HT-29 (cell line): ENCODE data around the gene PAIP1. TPM values are rescaled to one million over a fixed set of nuclear protein-coding genes. Genes with fewer than 3 reads are reported as not detected.
"Not testable (repeated sequence)": the region's sequence is repeated elsewhere in the genome, so short reads cannot be mapped to it uniquely, and the experiment has no call there.

Source experiments
- DNase-seq: peaks from one replicate; pipeline ENCODE4 v3.0.0-alpha.2; 2015; ENCODE audit warnings: low spot score
- total RNA-seq: library from RNA; depleted of rRNA; stranded (reverse); fragments of >200 nt; shearing (Covaris generic); gene quantifications from 2 replicates; pipeline ENCODE4 v1.2.3, GENCODE V29; 2014; rRNA removed

PAIP1 gene, protein sequence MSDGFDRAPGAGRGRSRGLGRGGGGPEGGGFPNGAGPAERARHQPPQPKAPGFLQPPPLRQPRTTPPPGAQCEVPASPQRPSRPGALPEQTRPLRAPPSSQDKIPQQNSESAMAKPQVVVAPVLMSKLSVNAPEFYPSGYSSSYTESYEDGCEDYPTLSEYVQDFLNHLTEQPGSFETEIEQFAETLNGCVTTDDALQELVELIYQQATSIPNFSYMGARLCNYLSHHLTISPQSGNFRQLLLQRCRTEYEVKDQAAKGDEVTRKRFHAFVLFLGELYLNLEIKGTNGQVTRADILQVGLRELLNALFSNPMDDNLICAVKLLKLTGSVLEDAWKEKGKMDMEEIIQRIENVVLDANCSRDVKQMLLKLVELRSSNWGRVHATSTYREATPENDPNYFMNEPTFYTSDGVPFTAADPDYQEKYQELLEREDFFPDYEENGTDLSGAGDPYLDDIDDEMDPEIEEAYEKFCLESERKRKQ
- 77.0 and 92.9 TPM in 2 replicates for total RNA-seq

DNA sequence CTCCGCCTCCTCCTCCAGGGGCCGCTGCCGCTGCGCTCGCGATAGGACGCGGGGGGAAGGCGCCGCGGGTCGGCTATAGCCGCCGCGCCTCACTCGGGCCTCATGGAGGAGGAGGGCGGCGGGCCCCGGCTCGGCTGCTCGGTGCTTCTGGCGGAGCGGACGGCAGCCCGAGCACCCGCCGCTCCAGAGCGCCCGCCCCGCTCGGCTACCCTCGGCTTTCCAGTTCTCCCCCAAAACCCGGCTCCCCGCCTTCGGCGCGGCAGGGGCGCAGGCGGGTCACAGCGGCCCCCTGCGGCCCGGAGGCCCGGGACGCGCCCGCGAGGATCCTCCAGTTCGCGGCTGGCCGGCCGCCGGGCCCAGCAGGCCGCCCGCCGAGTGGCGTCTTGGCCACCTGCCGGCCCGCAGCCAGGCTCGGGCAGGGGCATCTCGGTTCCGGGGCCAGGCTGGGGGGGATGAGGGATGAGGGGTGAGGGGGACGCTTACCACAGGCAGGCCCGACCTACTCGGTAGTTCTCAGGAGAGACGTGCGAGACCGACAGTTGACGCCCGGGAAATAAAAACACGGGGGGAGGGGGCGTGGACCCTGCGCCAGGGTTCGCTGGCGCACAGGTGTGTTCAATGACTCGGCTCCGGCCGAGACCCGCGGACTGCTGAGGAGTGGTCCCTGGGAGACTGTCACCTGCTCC, at the start of gene PAIP1:
TSS of gene PAIP1 (minus strand) at position 221 of the 686 bp plus-strand sequence. CDS start 231 bp downstream, outside the sequence.
- peak; percentile 90 for DNase-seq

DNA sequence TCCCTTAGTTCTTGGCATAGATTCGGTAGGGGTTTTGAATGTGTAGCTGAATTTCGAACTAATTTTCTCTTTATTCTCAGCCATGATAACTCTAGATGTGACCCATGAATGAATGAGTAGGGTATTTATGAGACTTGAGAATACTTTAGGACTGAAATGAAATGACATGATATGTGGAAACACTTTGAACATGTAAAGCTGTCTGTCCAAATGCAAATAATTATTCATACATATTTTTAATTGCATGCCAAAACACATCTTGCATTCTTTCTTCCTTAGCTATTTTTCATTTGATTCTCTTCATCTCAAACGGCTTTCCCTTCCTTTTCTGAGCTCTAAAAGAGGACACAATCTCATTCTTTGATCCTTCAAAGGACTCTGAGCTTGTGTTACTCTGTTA, 49.5 kb upstream of the PAIP1 start:
- no peak for DNase-seq

DNA sequence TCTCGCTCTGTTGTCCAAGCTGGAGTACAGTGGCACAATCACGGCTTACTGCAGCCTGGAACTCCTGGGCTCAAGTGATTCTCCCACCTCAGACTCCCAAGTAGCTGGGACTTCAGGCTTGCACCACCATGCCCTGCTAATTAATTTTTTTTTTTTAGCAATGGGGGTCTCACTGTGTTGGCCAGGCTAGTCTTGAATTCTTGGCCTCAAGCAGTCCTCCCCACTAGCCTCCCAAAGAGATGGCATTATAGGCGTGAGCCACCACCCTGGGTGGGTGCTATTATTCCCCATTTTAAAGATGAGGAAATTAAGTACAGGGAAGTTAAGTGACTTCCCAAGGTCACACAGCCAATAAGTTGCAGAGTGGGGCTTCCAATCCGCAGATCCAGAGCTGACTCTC, 47.8 kb upstream of the PAIP1 start:
- no peak for DNase-seq

DNA sequence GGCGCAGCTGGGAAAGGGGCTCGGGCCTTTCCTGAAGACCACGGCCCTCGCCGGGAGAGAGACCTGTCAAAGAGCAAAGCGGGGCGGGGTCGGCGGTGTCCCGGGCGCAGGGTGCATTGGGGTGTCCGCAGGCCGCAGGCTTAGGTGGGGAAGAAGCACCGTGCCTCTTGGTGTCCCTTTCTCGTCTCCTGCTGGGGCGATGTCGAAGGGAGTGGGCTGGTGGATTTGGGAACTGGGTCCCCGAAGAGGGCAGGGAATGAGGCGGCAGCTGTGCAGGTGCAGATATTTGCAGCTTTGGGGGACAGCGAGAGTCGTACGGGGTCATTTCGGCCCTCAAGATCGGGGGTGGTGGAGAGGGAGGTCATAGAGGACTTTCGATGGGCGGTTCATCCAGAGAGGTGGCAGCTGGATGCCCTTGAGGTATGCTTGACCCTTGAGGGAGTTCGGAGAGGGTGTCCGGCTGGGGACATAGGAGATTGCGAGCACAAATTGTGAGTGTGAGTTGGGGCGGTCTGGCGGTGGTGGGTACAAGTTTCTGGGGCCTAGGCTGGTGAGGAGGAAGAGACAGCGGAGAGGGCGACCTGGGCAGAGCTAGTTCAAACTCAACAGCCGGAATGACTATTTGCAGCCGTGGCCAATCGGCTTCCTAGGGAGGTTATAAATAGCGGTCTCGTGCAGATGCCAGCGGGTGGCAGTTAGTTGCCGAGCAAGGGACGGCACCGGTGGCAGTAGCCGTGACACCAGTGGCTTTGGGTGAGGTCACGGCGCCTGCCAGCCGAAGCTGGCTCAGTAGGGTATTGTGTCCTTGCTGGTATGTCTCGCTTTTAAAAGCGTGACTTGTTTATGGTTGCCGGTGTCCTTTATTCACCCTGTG, 46.7 kb upstream of the PAIP1 start:
- peak; percentile 61 for DNase-seq

DNA sequence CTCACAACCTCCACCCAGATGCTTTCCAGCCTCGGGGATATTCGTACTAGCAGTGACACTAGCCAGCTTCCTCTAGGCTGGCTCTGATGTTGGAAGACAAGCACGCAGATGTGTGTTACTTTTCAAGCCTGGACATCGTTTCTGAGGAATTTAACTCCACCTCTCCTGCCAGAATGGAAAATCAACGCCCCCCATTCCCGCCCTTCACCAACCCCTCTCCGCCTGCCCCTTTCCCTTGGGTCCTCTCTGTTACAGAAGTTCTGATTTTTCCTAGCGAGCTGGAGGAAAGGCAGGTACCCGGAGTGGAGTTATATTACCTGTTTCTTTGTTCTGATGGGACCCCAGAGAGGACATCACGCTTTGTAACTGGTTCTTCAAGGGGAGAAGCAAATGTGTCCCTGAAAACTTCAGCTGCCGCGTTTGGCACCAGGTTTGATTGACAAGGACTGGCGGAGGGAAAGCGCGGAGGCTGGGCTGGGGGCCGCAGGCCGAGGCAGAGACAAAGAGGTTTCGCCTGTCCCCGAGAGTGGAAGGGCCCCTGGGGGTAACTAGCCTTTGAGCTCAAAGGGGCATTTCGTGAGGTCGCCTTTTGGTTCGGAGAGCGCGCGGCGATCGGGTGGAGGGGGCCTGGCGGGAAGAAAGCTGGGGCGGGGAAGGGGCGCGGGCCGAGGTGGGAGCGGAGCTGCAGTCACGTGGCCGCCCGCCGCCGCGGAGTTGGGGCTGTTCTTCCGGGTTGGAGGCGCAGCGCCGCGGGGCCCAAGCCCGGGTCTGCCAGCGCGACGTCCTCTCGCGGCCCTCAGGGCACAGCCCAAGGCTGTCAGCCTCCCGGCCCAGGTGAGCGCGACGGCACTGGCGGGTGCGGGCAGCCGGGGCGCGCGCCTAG, 45.8 kb upstream of the PAIP1 start, which contains the start of gene NNT:
TSS of gene NNT (plus strand) at position 720 of the 883 bp plus-strand sequence. CDS start 6,016 bp downstream, outside the sequence.
- peak; percentile 65 for DNase-seq

DNA sequence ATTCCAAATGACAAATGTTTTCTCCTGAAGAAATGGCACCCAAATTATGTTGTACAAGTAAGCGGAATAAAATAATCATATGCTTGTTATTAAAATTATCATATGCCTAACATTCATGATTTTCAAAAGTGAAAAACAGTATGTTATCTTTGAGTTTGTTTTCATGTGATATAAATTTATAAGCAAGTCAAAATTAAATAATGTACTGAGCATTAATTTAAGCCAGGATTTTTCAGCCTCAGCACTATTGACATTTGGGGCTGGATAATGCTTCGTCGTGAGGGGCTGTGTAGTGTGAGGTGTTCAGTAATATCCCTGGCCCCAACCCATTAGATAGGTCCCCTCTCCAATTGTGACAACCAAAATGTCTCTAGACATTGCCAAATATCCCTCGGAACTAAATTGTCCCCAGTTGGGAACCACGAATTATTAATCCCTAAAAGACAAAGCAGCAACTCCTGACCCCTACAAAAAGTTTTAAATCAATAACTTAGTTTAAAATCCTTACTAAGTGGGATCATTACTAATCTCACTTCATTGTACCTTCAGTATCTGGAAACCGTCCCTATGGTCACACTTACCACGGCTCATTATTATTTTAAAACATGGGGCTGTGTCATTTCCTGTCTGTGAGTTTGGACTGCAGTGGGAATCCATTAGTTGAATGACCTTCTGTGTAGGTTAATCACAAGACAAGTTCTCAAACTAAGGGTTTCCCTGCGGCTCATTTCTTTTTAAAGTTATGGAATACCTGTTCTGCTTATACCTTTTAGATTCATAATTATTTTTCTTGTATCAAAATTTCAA, 44.8 kb upstream of the PAIP1 start:
- DNase-seq = peak; percentile 46

DNA sequence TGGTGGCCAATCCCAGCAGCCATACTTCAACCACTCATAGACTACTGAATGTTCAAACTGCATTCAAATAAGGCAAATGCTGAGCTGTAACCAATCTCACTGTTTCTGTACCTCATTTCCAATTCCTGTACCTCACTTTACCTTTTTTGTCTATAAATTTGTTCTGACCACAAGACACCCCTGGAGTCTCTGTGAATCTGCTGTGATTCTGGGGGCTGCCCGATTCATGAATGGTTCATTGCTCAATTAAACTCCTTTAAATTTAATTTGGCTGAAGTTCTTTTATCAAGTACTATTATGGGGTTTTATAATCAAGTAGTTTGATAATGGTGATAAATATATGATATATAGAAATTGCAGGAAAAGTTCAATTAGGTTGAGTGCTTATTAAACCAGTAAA, 42.0 kb upstream of the PAIP1 start:
- not testable (repeated sequence) for DNase-seq

DNA sequence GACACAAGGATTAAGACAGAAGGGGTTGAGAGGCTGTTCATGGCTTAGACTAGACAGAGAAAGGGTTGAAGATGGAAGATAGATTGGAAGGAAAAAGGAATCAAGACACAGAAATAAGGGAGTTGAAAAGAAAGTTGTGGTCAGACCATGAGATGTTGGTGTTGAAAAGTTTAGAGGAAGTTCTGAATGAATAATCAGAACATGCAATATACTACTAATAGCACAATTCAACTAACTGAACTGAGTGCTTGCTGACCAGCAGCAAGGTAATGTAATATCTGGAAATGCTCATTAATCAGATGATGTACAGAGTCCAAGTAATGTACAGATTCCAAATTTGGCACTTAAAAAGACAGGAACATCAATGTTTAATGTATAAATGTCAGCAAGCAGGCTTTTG, 35.5 kb upstream of the PAIP1 start:
- no peak for DNase-seq

DNA sequence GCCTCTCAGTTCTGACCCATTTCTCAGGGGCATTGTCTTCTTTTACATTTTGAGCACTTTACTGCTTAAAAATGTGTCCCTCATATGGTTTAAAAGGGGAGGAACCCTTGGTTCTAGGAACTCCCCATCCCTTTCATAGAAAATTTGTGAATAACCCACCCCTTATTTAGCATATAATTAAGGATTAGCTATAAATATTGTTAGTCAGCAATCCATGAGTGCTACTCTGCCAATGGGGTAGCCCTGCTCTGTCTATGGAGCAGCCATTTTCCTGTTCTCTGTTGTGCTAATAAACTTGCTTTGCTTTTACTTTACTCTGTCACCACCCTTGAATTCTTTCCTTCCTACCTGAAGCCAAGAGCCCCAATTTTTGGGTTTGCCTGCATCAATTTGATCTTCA, 33.8 kb upstream of the PAIP1 start:
- no peak for DNase-seq

DNA sequence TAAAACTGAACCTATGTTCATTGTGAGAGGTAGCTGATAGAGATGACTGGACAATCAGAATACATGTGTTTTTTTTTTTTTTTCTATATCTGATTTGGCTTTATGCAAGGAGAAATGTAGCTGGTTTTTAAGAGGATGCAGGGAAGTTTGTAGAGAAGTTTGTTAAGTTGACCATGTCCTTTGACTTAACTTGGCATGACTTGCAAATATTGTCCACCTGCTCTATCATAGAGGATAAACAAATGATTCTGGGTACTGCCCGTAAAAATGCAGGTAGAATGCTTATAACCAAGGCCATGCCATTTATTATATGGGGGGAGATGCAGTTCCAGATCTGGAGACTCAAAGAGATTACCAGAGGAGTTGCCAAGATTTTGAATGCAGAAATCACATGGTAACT, 32.4 kb upstream of the PAIP1 start:
- DNase-seq = no peak

DNA sequence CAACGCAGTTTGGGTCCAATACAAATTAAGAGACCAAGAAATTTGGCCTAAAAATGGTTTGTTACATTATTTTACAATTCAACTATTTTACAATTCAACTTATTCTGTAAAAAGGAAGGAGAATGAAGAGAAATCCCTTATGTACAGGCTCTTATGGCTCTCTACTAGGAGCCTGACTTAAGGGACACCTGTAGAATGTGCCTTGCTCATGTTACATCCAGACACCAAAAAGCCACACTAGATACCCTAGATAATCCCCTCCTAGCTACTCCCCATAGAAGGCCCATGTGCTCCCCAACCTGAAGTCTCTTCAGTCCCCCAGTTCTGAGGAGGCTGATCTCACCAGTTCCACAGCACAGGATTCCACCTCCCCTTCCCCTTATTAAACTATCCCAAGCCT, 32.0 kb upstream of the PAIP1 start:
- no peak for DNase-seq

DNA sequence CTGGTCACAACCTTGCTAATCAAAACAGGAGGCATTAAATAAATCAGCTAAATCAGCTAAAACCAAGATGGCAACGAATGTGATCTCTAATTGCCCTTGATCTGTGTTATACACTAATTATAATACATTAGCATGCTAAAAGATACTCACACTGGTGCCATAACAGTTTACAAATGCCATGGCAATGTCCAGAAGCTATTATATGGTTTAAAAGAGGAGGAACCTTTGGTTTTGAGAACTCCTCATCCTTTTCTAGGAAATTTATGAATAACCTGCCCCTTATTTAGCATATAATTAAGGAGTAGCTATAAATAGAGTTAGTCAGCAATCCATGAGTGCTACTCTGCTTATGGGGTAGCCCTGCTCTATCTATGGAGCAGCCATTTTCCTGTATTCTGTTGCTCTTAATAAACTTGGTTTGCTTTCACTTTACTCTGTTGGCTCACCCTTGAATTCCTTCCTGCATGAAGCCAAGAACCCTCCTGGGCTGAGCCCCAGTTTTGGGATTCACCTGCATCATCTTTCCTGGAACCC, 27.4 kb upstream of the PAIP1 start:
- no peak for DNase-seq

DNA sequence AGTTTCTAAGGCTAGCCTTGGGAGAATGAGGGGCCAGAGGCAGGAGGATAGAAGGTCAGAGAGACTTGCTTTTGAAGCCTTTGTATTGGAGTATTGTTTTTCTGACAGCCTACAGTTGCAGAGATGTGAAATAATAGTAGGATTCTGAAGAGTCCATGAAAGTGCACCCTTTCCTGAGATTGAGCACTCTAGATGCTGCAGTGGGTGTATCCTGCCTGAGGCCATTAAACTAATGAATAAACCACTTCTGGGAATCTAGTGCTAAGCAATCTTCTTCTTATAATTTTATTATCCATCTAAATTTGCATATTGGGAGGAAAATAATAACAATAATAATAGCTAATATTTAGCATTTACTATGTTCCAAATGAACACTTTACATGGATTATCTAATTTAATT, 26.8 kb upstream of the PAIP1 start:
- DNase-seq = no peak

DNA sequence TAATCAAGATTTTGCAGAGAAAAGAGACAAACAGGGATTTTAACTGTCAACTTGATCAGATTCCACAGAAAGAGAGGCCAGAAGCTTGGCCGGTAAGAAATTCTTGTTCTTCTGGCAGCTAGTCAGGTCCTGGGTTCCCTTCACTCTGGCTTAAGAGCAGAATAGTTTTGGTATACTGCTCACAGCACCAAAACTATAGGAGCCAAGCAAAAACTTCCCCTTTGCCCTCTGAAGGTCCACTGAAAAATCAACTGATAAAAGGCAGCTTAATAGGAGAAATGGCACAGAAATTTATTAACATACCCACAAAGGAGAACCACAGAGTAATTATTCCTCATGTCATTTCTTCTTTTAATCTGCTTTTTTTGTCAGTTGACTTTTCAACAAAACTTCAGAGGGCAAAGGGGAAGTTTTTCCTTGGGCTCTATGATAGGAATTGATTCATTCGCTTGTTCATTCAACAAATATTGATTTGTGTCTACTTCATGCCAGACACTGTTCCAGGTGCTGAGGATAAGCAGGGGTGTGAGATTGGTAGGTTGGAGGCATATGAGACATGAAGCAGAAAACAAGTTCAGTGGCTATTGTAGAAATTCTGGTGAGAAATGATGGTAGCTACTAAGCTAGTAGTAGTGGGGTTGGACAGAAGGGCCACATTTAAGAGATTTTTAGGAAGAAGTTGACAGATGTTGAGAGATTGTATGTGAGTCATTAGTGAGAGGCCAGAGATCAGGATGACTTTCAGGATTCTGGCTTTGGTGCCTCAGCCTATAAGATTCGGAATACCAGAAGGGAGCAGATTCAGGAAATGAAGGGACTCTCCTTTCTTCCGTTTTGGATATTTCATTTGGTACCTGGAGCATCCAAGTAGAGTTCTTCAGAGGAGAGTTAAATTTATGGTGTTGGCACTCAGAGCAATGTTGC, 25.5 kb upstream of the PAIP1 start:
- no peak for DNase-seq

DNA sequence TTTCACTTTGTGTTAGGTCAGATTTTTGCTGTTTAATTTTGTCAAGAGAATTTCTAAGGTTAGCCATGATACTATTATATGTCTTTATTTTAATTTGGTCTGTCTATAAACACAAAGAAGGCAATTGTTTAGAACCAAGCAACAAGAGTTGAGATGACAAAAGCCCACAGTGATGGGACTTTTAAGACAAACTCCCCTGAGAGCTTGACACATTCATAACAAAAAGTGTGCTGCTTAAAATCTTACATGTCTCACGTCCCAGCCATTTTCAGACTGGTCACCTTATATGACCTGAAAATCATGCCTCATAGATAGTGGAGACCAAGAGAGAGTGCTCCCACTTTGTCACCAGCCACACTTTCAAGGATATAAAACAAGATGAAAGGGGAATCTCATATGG, 24.5 kb upstream of the PAIP1 start:
- DNase-seq = no peak

DNA sequence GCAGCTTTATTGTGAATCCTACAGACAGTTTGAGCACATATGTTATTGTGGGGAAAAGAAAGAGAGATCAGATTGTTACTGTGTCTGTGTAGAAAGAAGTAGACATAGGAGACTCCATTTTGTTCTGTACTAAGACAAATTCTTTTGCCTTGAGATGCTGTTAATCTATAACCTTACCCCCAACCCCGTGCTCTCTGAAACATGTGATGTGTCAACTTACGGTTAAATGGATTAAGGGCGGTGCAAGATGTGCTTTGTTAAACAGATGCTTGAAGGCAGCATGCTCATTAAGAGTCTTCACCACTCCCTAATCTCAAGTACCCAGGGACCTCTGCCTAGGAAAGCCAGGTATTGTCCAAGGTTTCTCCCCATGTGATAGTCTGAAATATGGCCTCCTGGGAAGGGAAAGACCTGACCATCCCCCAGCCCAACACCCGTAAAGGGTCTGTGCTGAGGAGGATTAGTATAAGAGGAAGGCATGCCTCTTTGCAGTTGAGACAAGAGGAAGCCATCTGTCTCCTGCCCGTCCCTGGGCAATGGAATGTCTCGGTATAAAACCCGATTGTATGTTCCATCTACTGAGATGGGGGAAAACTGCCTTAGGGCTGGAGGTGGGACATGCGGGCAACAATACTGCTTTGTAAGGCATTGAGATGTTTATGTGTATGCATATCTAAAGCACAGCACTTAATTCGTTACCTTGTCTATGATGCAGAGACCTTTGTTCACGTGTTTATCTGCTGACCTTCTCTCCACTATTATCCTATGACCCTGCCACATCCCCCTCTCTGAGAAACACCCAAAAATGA, 23.7 kb upstream of the PAIP1 start:
- not testable (repeated sequence) for DNase-seq

DNA sequence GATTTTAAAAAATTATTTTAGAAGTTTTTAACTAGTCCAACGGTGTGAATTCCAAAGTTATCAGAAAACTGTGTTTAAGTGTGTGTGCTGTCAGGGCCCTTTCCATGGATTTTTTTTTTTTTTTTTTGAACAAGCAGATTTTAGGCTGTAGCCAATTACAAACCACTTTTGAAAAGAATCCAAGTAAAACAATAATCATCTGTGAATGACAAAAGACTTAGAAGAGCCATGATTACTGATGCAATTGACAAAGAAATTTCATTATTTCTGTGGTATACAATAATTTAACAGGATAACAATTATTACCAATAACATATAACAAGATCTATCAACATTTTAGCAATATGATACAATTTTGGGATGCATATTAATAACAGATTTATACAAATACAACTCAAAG, 16.2 kb upstream of the PAIP1 start:
- DNase-seq = no peak

DNA sequence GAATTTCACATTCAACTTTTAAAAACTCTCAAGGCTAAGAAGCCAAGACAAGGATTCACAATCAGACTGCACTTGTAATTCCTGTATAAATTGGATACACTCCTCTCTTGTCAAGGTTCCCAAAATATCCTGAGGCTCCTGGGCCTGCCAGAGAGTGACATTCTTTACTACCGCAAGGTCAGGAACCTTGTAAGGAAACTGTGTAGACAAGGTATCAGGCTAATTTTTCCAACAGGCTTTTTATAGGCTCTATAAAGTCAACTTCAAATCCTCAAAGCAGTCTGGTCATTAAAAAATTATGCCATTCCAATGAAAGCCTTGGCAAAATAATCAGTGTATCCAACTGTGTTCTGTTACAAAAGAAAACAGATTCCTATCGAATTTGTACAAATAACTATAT, 15.5 kb upstream of the PAIP1 start:
- no peak for DNase-seq
